Measurements from ENCODE around the gene PCNX1.

Gene PCNX1

DNA sequence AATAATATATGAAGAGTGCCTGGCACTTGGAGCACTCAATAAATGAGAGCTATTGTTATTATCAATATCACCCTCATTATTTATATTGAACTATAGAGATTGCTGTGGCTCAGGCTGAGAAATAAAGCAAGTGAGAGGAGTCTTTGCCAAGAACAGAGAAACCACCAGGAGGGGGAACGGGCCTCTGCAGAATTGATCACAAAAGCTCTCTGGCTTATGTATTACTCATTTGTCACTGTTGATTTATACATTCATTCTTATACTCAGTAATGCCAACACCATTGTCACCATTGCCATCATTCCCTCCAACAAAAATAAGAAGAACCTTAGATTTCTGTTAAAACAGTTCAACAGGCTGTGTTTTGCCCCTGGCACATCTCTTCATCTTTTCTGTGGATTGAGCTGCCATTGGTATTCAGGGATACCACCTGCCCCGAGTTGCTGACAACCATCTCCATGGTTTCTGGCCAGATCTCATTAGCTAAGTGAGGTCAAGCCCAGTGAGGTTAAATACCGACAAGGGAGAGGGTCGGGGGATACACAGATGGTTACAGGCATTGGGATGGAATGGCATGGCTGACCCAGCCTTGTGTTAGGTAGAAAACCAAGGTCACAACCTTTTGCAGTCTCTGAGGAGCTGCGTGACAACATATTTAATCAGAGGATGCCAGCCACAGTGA is 21.8 kb upstream of the PCNX1 start:
- no peak overlapping the region for H3K4me3 ChIP-seq (ENCODE audit: low read depth, low read length)
- DNase-seq (ENCODE audit: low read depth) = no peak
- TF ChIP-seq, protein P1, sequence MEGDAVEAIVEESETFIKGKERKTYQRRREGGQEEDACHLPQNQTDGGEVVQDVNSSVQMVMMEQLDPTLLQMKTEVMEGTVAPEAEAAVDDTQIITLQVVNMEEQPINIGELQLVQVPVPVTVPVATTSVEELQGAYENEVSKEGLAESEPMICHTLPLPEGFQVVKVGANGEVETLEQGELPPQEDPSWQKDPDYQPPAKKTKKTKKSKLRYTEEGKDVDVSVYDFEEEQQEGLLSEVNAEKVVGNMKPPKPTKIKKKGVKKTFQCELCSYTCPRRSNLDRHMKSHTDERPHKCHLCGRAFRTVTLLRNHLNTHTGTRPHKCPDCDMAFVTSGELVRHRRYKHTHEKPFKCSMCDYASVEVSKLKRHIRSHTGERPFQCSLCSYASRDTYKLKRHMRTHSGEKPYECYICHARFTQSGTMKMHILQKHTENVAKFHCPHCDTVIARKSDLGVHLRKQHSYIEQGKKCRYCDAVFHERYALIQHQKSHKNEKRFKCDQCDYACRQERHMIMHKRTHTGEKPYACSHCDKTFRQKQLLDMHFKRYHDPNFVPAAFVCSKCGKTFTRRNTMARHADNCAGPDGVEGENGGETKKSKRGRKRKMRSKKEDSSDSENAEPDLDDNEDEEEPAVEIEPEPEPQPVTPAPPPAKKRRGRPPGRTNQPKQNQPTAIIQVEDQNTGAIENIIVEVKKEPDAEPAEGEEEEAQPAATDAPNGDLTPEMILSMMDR (IDR thresholded peaks at IDR 0.05; ENCODE audit: control insufficient read depth, extremely low read depth, insufficient read depth) = no peak

DNA sequence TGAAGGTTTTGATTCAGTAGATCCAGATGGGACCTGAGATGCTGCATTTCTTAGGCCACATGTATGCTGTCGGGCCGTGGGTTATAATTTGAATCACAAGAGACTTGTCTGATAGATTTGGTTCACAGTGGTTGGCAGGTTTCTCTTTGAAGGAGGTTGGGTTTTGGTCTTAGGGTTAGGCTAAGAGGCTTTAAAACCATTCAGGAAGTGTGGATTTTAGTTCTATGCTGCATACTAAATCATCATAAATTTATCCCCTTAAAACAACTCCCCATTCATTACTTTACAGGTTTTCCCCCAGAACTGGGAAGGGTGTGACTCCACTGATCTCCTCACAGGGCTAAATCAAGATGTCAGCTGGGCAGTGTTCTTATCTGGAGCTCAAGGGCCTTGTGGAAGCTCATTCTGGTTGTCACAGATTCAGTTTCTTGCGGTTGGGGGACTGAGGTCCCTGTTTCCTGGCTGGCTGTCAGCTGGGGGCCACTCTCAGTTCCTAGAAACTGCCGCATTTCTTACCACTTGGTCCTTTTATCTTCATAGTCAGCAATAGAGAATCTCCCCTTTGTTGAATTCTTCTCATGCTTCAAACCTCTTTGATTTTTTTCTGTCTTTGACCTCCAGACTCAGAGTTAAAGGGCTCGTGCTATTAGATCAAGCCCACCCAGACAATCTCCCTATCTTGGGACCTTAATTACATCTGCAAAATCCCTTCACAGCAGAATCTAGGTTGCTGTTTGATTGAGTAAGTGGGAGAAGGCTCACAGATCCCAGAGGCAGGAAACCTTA is 20.6 kb upstream of the PCNX1 start:
- TF ChIP-seq, protein P1 (IDR thresholded peaks at IDR 0.05; ENCODE audit: control insufficient read depth, extremely low read depth, insufficient read depth) = no peak
- no peak overlapping the region for H3K4me3 ChIP-seq (ENCODE audit: low read depth, low read length)
- DNase-seq (ENCODE audit: low read depth) = no peak

DNA sequence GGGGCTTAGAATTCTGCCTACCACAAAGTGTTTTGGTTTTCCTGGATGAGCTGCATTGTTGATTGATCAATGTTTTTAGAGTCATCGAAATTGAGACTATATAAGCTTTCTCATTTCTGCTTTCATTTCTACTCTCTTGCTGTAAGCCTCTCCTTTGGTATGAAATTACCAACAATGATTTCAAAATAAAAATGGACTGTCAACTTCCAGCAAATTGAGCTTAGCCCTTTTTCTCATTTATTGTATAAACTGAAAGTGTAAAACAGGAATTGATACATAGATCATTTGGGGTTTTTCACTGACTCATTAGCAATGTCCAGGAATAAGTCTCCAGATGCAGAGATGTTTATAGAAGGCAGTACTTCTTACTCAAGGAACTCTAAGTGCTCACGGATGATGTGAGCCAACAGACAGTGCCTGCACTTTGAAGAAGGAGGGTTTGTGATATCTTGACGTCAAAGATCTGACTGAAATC is 20.0 kb upstream of the PCNX1 start:
- TF ChIP-seq, protein P1 (IDR thresholded peaks at IDR 0.05; ENCODE audit: control insufficient read depth, extremely low read depth, insufficient read depth) = no peak
- no peak overlapping the region for H3K4me3 ChIP-seq (ENCODE audit: low read depth, low read length)
- DNase-seq (ENCODE audit: low read depth) = no peak

DNA sequence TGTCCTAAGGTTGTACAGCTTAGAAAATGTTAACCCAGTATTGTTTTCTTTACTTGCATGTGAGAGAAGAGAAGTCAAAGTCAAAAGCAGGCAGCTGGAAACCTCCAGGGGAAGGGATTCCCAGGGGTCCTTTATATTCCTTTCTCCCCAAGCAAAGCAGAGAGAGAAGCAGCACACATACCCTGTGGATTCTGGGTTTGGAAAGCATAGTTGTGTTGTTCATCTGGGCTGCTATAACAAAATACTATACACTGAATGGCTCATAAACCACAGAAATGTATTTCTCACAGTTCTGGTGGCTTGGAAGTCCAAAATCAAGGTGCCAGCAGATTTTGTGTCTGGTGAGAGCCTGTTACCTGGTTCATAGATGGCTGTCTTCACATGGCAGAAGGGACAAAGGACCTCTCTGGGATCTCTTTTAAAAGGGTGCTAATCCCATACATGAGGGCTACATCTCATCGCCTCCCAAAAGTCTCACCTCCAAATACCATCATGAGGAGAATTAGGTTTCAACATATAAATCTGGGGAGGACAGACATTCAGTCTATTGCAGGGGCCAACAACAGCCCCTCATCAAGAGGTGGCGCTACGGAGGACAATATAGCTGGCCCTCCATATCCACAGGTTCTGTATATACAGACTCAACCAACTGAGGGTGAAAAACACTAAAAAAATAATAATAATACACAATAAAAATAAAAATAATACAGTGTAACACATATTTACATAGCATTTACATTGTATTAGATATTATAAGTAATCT is 19.3 kb upstream of the PCNX1 start:
- no peak for DNase-seq (ENCODE audit: low read depth)
- H3K4me3 ChIP-seq (ENCODE audit: low read depth, low read length) = no peak overlapping the region
- TF ChIP-seq, protein P1 (IDR thresholded peaks at IDR 0.05; ENCODE audit: control insufficient read depth, extremely low read depth, insufficient read depth) = no peak

DNA sequence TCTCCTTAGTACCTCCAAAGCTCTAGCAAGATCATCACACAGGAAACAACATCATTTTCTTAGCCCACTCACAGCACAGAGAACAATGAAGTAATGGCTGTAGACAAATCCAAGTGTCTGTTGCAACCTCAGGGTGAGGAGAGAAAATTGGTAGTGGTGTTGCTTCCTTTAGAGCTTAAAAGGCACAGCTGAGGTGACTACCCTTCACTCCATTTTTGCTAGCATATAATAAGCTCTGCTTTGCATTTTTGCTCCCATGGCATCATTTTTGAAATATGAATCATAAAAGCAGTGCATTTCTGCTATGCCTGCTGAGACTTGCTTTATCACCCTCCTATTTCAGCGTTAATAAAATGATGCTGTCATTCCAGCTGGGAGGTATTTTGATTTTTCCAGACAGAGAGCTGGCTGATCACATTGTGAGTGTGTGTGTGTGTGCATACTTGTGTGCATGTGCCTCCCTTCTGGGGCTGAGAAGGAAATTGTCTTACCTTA is 18.5 kb upstream of the PCNX1 start:
- DNase-seq (ENCODE audit: low read depth) = no peak
- TF ChIP-seq, protein P1 (IDR thresholded peaks at IDR 0.05; ENCODE audit: control insufficient read depth, extremely low read depth, insufficient read depth) = no peak
- H3K4me3 ChIP-seq (ENCODE audit: low read depth, low read length) = no peak overlapping the region

DNA sequence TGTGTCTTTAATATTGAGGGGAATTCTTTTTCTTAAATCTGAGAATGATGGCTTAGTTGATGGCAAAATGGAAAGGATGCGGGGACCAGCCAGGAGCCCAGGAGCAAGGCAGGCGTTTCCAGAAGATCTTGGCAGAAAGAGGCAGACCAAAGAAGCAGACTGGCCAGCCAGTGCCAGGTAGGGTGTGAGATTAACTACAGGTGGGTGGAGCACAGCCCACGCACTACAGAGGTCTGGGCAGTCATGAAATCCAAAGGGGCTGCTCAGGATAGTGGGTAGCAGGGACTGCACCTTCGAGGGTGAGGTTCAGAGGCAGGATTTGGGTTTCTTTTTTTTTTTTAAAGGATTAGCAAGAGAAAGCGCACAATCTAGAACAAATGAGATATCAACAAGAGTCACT is 17.7 kb upstream of the PCNX1 start:
- no peak for DNase-seq (ENCODE audit: low read depth)
- no peak overlapping the region for H3K4me3 ChIP-seq (ENCODE audit: low read depth, low read length)
- TF ChIP-seq, protein P1 (IDR thresholded peaks at IDR 0.05; ENCODE audit: control insufficient read depth, extremely low read depth, insufficient read depth) = no peak
